ENCODE results near the gene ADCY9. TPM values are rescaled to one million over a fixed set of nuclear protein-coding genes. Genes with fewer than 3 reads are reported as not detected.
"Not testable (repeated sequence)": the region's sequence is repeated elsewhere in the genome, so short reads cannot be mapped to it uniquely, and the experiment has no call there.

The ADCY9 gene
- total and polyA plus RNA-seq, 7 donors = 1.8 to 28.0 (median 12.5) TPM

DNA sequence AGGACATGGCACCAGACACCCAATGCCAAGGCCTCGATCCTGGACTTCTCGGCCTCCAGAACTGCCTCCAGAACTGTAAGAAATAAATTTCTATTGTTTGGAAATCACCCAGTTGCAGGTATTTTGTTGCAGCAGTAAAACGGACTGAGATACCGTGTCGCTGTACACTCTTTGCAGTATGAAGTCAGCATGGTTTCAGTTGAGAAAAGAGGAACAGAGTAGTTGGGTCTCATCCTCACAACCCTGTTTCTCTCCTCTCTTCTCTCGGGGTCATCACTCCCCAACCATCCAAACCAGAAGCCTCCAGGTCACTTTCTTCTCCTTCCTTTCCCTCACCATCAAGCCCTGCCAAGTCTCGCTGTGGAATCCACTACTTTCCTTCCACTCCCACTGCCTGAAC, 77.8 kb downstream of the ADCY9 start:
- Histone ChIP-seq H3K4me1 (peaks cover 0 to under 1% (median 0%) of the 10 kb centered on the region in 4 donors), H3K27me3 (no peaks in the 10 kb centered on the region), H3K9me3 (no peaks in the 10 kb centered on the region), H3K36me3 (no peaks in the 10 kb centered on the region), H3K4me3 (no peak overlapping the region), H3K27ac (no peak overlapping the region)
- TF ChIP-seq POLR2A (IDR thresholded peaks at IDR 0.05) (no peak), POLR2AphosphoS5 (IDR thresholded peaks at IDR 0.05) (no peak), EP300 (IDR thresholded peaks at IDR 0.05) (no peak)
- TF ChIP-seq, protein P1, sequence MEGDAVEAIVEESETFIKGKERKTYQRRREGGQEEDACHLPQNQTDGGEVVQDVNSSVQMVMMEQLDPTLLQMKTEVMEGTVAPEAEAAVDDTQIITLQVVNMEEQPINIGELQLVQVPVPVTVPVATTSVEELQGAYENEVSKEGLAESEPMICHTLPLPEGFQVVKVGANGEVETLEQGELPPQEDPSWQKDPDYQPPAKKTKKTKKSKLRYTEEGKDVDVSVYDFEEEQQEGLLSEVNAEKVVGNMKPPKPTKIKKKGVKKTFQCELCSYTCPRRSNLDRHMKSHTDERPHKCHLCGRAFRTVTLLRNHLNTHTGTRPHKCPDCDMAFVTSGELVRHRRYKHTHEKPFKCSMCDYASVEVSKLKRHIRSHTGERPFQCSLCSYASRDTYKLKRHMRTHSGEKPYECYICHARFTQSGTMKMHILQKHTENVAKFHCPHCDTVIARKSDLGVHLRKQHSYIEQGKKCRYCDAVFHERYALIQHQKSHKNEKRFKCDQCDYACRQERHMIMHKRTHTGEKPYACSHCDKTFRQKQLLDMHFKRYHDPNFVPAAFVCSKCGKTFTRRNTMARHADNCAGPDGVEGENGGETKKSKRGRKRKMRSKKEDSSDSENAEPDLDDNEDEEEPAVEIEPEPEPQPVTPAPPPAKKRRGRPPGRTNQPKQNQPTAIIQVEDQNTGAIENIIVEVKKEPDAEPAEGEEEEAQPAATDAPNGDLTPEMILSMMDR (IDR thresholded peaks at IDR 0.05) = no peak
- peak; percentile 40 for DNase-seq
- WGBS, 2 donors = 90 to 92% methylated on average over 7 of the region's 7 CpGs
- intact Hi-C loops (cut with DNase I) = no loop called here

DNA sequence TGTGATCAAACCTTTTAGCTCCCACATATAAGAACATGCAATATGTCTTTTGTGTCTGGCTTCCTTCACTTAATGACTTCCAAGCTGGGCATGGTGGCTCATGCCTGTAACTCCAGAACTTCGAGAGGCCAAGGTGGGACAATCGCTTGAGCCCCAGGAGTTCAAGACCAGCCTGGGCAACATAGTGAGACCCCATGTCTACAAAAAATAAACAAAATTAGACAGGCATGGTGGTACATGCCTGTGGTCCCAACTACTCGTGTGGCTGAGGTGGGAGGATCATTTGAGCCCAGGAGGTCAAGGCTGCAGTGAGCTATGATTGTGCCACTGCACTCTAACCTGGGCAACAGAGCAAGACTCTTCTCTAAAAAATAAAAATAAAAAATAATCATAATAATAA, 79.3 kb downstream of the ADCY9 start:
- WGBS, 2 donors = 91 to 95% methylated on average over 3 of the region's 3 CpGs
- intact Hi-C loops (cut with DNase I); H3K27me3 ChIP-seq; H3K4me3 ChIP-seq; H3K9me3 ChIP-seq; H3K4me1 ChIP-seq; H3K36me3 ChIP-seq; H3K27ac ChIP-seq; DNase-seq: not testable (repeated sequence)

DNA sequence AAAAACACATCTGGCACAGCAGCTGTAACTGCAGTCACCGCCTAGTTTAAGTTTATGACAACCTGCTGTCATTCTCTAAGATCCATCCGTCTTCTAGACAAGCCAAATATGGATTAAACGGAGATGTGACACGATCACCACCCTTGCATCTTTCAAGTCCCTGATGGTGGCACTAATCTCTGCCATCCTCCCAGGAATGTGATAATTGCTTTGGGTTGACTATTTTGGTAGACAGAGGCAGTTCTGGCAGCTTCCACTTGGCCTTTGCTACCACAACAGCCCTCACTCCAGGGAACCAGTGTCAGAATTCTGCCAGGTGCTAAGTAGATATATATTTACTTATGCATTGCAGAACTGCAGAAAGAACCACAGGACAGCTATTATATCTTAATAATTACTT, 81.3 kb downstream of the ADCY9 start:
- Histone ChIP-seq H3K4me1 (peaks cover 0 to 8% (median 0%) of the 10 kb centered on the region in 4 donors), H3K4me3 (no peak overlapping the region), H3K27me3 (no peaks in the 10 kb centered on the region), H3K9me3 (no peaks in the 10 kb centered on the region), H3K36me3 (no peaks in the 10 kb centered on the region), H3K27ac (no peak overlapping the region)
- intact Hi-C loops (cut with DNase I) = no loop called here
- WGBS, 2 donors = 73 to 87% methylated on average over 4 of the region's 4 CpGs
- TF ChIP-seq POLR2A (IDR thresholded peaks at IDR 0.05) (no peak), POLR2AphosphoS5 (IDR thresholded peaks at IDR 0.05) (no peak), EP300 (IDR thresholded peaks at IDR 0.05) (no peak)
- TF ChIP-seq, protein P1 (IDR thresholded peaks at IDR 0.05) = no peak
- no peak for DNase-seq

DNA sequence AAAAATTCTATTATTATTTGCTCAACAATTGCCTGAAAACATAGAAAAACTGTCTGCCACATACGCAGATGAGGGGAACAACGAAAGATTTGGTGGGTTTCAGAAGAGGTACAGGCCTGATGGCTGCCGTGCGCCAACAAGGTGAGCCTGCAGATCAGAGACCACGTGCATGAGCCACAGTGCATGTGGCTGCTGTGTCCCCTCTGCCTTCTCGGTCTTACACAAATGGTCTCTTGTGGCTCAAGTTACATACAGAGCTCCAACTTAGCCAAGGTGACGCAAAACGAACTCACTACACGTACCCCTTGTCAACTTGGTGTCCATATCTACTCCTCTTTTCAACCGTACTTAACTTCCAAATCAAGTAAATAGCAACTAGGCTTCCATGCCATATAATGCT, 82.3 kb downstream of the ADCY9 start:
- Histone ChIP-seq H3K4me3 (no peak overlapping the region), H3K27ac (no peak overlapping the region), H3K27me3 (no peaks in the 10 kb centered on the region), H3K9me3 (no peaks in the 10 kb centered on the region), H3K36me3 (no peaks in the 10 kb centered on the region), H3K4me1 (peaks cover 0 to 8% (median 0%) of the 10 kb centered on the region in 4 donors)
- intact Hi-C loops (cut with DNase I) = no loop called here
- 96 to 97% methylated on average over 10 of the region's 10 CpGs for WGBS, 2 donors
- no peak for TF ChIP-seq POLR2AphosphoS5 (IDR thresholded peaks at IDR 0.05)
- TF ChIP-seq EP300 (IDR thresholded peaks at IDR 0.05) = no peak
- DNase-seq = no peak

DNA sequence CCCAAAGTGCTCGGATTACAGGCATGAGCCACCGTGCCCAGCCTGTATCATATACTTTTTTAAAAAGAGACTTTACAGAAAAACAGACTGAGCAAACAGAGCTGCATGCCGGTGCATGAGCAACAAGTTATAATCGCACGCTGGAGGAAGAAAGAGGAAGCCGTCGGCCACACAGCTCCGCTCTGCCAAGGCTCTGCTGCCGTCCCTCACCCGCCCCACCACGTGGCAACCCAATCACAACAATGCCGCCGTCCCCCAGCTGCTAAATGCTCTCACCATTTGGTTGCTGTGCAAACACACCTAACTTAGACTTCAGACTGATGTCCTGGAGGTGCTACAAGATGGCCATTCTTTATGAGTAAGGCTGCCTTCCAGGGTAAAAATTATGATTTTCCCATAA, 83.5 kb downstream of the ADCY9 start:
- Histone ChIP-seq H3K4me1 (peaks cover 0 to 8% (median 0%) of the 10 kb centered on the region in 4 donors), H3K27me3 (no peaks in the 10 kb centered on the region), H3K4me3 (no peak overlapping the region), H3K27ac (peak overlapping the region in 1 of 4 donors; percentile 33), H3K9me3 (no peaks in the 10 kb centered on the region), H3K36me3 (no peaks in the 10 kb centered on the region)
- WGBS, 2 donors = 11 to 27% methylated on average over 13 of the region's 13 CpGs
- DNase-seq = no peak
- TF ChIP-seq POLR2AphosphoS5 (IDR thresholded peaks at IDR 0.05) (no peak), EP300 (IDR thresholded peaks at IDR 0.05) (no peak), POLR2A (IDR thresholded peaks at IDR 0.05) (no peak)
- TF ChIP-seq, protein P1 (IDR thresholded peaks at IDR 0.05) = no peak
- intact Hi-C loops (cut with DNase I) = no loop called here

DNA sequence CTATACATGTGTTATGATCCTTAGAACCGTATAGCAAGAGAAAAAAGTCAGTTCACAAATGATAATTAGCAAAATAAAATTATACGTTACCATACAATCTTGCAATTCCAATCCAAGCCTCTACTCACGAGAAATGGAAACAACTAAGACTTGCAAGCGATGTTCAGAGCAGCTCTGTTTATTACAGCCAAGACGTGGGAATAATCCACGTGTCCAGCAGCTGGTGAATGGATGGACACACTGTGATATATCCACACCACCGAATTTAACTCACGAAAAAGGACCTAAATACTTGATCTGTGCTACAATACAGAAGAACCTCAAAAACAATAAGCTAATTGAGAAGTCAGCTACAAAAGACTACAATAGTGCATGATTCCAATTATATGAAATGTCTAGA, 88.1 kb downstream of the ADCY9 start:
- no peak for DNase-seq
- H3K4me3 ChIP-seq = no peak overlapping the region
- no peaks in the 10 kb centered on the region for H3K36me3 ChIP-seq
- no peaks in the 10 kb centered on the region for H3K27me3 ChIP-seq
- no peaks in the 10 kb centered on the region for H3K9me3 ChIP-seq
- TF ChIP-seq POLR2AphosphoS5 (IDR thresholded peaks at IDR 0.05) (no peak), EP300 (IDR thresholded peaks at IDR 0.05) (no peak), POLR2A (IDR thresholded peaks at IDR 0.05) (no peak)
- TF ChIP-seq, protein P1 (IDR thresholded peaks at IDR 0.05) = no peak
- 90 to 91% methylated on average over 8 of the region's 8 CpGs for WGBS, 2 donors
- H3K4me1 ChIP-seq = peaks cover 0 to 4% (median 0%) of the 10 kb centered on the region in 4 donors
- intact Hi-C loops (cut with DNase I) = no loop called here
- H3K27ac ChIP-seq = no peak overlapping the region
